SH-SY5Y (cell line): ENCODE data around the gene EIPR1.

Source experiments
- GATA2 ChIP-seq: IDR thresholded peaks from 2 replicates; pipeline ENCODE4 v1.6.1; 2011; ENCODE audit warnings: mild to moderate bottlenecking, low read depth, low read length
- GATA3 ChIP-seq: IDR thresholded peaks from 2 replicates; pipeline ENCODE4 v1.6.1; 2011; ENCODE audit warnings: low read depth, mild to moderate bottlenecking, low read length, moderate library complexity

- TF ChIP-seq GATA3 (no peak), GATA2 (no peak)
These were observed 89.0 kb downstream of the EIPR1 start for GRCh38 chr2:3288470-3289170.
